Common myeloid progenitor, CD34-positive (primary cell): ENCODE results near the gene TCL1A.
"Not testable (repeated sequence)": the region's sequence is repeated elsewhere in the genome, so short reads cannot be mapped to it uniquely, and the experiment has no call there.

Experiments
- CTCF ChIA-PET: fragments of 350-600 bp; sonication (Branson Sonifier 250); formaldehyde crosslinking; loops from one replicate; lab custom pipeline; 2021; ENCODE audit warnings: antibody characterized with exemption; lab: Charles Lee
- POLR2A ChIA-PET: fragments of 350-600 bp; sonication (Branson Sonifier 250); formaldehyde crosslinking; loops from one replicate; lab custom pipeline; 2021; ENCODE audit warnings: antibody characterized with exemption; lab: Charles Lee
- DNase-seq, 3 donors: peaks; one replicate each; pipeline versions ENCODE4 v3.0.0 to v3.0.0-alpha.2; 2013
- H3K27ac ChIP-seq, 2 experiments: 1 replicate in 1 of 2; 2 replicates in 1 of 2; pipeline ENCODE4 v1.7.0; 2013; ENCODE audit warnings: inconsistent platforms in 2 of 2, low read length in 2 of 2, mild to moderate bottlenecking in 2 of 2, low read depth in 1 of 2, moderate library complexity in 1 of 2; ENCODE audit not compliant: severe bottlenecking in 2 of 2, insufficient read depth in 1 of 2, poor library complexity in 1 of 2
- H3K27me3 ChIP-seq, 5 experiments: replicated peaks in 2 of 5; 1 replicate in 3 of 5; 2 replicates in 2 of 5; pipeline versions ENCODE4 v1.6.1 to v1.7.0; 2013; ENCODE audit warnings: low read length in 4 of 5, mild to moderate bottlenecking in 2 of 5, moderate library complexity in 2 of 5, inconsistent platforms in 1 of 5; ENCODE audit not compliant: insufficient read depth in 5 of 5, control insufficient read depth in 4 of 5
- H3K36me3 ChIP-seq, 4 experiments: 1 replicate in 2 of 4; 2 replicates in 2 of 4; pipeline versions ENCODE4 v1.6.1 to v1.7.0; 2013; ENCODE audit warnings: low read length in 3 of 4, control low read depth in 1 of 4, mild to moderate bottlenecking in 1 of 4; ENCODE audit not compliant: control insufficient read depth in 4 of 4, insufficient read depth in 4 of 4
- H3K4me1 ChIP-seq, 4 experiments: 1 replicate in 3 of 4; 2 replicates in 1 of 4; pipeline versions ENCODE4 v1.6.1 to v1.7.1; 2013; ENCODE audit warnings: low read length in 3 of 4, mild to moderate bottlenecking in 3 of 4, control low read depth in 1 of 4, inconsistent platforms in 1 of 4, moderate library complexity in 1 of 4; ENCODE audit not compliant: control insufficient read depth in 4 of 4, insufficient read depth in 4 of 4; ENCODE audit errors: control extremely low read depth in 1 of 4
- H3K4me3 ChIP-seq, 7 experiments: 1 replicate in 4 of 7; 2 replicates in 3 of 7; pipeline versions ENCODE4 v1.5.1 to v1.7.0; 2013; ENCODE audit warnings: mild to moderate bottlenecking in 7 of 7, low read length in 6 of 7, moderate library complexity in 6 of 7, inconsistent platforms in 2 of 7, low read depth in 2 of 7, control low read depth in 1 of 7; ENCODE audit not compliant: insufficient read depth in 4 of 7, control insufficient read depth in 1 of 7; ENCODE audit errors: extremely low read depth in 1 of 7
- H3K9me3 ChIP-seq, 5 experiments: 1 replicate in 4 of 5; 2 replicates in 1 of 5; pipeline versions ENCODE4 v1.6.1 to v1.7.1; 2013; ENCODE audit warnings: low read length in 4 of 5, mild to moderate bottlenecking in 2 of 5, inconsistent platforms in 1 of 5, low read depth in 1 of 5, moderate library complexity in 1 of 5; ENCODE audit not compliant: control insufficient read depth in 4 of 5, insufficient read depth in 2 of 5; ENCODE audit errors: control extremely low read depth in 1 of 5
- WGBS: methylation state at CpG from one replicate; pipeline ENCODE4 v1.1.5; 2013; ENCODE audit not compliant: insufficient coverage; 5-methylcytosine and 5-hydroxymethylcytosine counted together

TCL1A gene

DNA sequence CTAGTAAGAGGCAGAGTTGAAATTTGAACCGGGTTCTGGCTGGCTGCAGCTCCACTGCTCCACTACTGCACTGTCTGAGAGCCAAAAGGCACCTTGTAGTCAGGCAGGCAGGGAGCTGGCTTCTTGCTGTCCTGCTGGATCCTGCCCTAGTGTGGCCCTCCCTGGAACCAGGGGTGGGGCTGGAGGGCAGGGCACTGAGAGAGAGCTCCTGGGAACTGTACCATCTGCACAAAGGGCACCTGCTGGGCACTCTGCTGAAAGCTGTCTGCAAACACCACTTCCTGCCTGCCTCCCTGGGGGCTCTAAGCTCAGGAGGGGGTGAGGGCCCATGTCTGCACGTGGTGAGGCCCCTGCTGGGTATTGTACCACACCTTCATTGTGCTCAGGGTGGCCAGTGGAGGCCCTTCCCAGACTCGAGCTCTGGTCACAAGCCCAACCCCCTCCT lies 46.7 kb downstream of the TCL1A start:
- Histone ChIP-seq H3K27me3 (peaks cover 0 to 6% (median 0%) of the 10 kb centered on the region in 5 experiments), H3K4me3 (no peak overlapping the region), H3K9me3 (no peaks in the 10 kb centered on the region), H3K36me3 (no peaks in the 10 kb centered on the region), H3K27ac (no peak overlapping the region), H3K4me1 (peaks cover 0 to 4% (median 0%) of the 10 kb centered on the region in 4 experiments)
- WGBS: 68% methylated on average over 3 of the region's 3 CpGs
- ChIA-PET CTCF (no interaction called here), POLR2A (interaction anchor here (0.6 kb wide), 1 partner anchor 460 kb away, joined by 3 read pairs; no protein-coding TSS in a partner anchor)
- no peak for DNase-seq

DNA sequence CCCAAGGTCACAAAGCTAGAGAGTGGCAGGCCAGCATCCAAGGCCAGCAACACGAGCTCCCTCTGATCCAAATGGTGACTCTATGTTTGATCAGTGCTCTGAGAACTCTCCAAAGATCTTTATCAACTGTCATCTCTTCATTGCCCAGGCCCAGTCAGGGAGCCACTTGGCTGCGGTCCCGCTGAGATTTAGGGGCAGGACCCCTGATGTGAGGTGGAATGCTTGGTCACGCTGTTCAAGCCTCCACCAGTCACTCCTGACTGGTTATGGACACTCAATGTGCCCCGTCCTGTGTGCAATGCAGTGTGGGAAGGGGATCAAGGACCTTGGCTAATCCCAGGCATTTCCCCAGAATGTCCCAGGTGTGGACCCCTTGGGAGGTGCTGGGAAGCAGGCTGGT lies 47.5 kb downstream of the TCL1A start:
- H3K4me3 ChIP-seq: no peak overlapping the region
- DNase-seq: no peak
- ChIA-PET POLR2A (interaction anchor here (0.6 kb wide), 1 partner anchor 459 kb away, joined by 3 read pairs; no protein-coding TSS in a partner anchor), CTCF (interaction anchor here (0.9 kb wide), 1 partner anchor 14 kb away, joined by 3 read pairs; no protein-coding TSS in a partner anchor)
- no peaks in the 10 kb centered on the region for H3K9me3 ChIP-seq
- no peaks in the 10 kb centered on the region for H3K36me3 ChIP-seq
- peaks cover 0 to 4% (median 0%) of the 10 kb centered on the region in 4 experiments for H3K4me1 ChIP-seq
- H3K27ac ChIP-seq: no peak overlapping the region
- H3K27me3 ChIP-seq: peaks cover 0 to 6% (median 0%) of the 10 kb centered on the region in 5 experiments
- 100% methylated on average over 2 of the region's 5 CpGs for WGBS

DNA sequence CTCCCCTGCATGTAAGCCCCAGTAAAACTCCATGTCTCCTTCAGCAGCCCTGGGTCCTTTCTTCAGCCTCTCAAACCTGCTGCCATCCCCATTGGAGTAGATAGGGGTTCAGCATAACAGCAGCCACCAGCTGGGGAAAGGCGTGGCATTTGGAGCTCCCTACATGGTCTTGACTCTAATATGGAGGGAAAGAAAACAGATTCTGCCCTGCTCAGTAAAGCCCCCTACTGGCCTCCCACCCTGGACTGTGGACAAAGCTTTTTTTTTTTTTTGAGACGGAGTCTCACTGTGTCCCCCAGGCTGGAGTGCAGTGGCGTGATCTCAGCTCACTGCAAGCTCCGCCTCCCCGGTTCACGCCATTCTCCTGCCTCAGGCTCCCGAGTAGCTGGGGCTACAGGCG lies 48.4 kb downstream of the TCL1A start:
- peaks cover 0 to 10% (median 0%) of the 10 kb centered on the region in 5 experiments for H3K27me3 ChIP-seq
- CTCF ChIA-PET: interaction anchor here (0.5 kb wide), 1 partner anchor 40 kb away, joined by 6 read pairs; no protein-coding TSS in a partner anchor
- 89% methylated on average over 6 of the region's 8 CpGs for WGBS
- H3K4me3 ChIP-seq, H3K27ac ChIP-seq, H3K4me1 ChIP-seq, H3K9me3 ChIP-seq, DNase-seq, H3K36me3 ChIP-seq, POLR2A ChIA-PET: not testable (repeated sequence)

DNA sequence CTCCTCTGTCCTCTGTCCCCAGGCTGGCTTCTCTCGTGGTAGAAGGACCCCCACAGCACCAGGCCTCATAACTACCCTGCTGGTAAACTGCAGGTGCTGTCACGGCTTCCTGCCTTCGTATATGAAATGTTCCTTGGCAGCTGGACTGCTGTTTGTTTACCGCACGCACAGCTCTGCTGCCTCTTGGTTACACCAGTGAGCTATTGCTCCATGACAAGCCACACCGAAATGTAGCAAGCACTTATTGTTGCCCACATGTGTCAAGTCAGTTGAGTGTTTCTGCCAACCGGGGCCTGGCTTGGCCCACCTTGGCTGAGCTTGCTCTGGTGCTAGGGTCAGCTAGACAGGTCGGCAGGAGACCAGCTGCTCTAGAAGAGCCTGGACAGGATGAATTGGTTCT lies 49.4 kb downstream of the TCL1A start:
- 91% methylated on average over 8 of the region's 8 CpGs for WGBS
- Histone ChIP-seq H3K4me3 (no peak overlapping the region), H3K9me3 (no peaks in the 10 kb centered on the region), H3K27me3 (peaks cover 0 to 9% (median 2%) of the 10 kb centered on the region in 5 experiments), H3K4me1 (peaks cover 0 to 4% (median 0%) of the 10 kb centered on the region in 4 experiments), H3K27ac (no peak overlapping the region), H3K36me3 (no peaks in the 10 kb centered on the region)
- CTCF ChIA-PET: interaction anchor here (0.7 to 1.3 kb wide), 3 partner anchors 20 to 102 kb away, joined by 3 read pairs; no protein-coding TSS in a partner anchor
- POLR2A ChIA-PET: no interaction called here
- DNase-seq: peak in 1 of 3 donors; percentile 24

DNA sequence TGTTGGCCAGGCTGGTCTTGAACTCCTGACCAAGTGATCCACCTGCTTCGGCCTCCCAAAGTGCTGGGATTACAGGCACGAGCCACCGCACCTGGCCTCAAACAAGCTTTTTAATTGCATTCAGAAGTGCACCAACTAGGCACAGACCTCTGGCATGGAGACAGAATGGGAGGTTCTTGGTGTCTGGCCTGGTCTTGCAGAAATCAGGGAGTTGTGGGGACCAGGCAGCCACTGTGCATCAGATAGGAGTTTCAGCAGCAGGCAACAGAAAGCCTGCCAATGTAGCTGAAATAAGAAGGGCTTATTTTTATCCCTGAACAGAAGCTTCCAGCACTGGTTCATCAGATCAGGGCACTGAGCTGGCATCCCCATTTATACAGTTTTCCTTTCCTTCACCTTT lies 49.9 kb downstream of the TCL1A start:
- WGBS: 96% methylated on average over 3 of the region's 3 CpGs
- POLR2A ChIA-PET: no interaction called here

DNA sequence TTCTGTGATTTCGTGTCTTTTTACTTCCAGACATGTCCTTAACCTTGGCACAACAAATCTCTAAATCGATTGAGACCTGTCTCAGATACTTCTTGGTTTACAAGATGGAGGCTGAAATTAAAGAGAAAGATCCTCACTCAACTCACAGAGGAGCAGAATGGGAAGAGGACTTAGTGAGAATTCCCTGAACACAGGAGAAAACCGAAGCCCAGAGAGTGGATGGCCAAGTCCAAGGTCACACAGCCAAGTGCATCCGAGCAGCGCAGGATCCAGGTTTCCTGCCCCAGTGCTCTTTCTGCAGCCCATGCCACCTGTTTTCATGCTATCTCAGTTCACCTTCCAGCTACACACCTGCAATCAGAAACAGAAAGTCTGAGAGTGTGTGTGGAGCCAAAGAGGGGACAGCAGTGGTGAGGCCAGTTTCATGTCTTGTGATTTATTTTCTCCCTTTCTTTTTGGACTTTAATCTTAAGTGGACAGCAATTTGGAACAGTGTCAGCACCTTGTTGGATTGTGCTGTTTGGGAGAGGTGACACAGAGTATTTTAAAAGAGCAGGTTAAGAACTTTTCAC lies 50.6 kb downstream of the TCL1A start:
- 100% methylated on average over 3 of the region's 5 CpGs for WGBS
- Histone ChIP-seq H3K4me3 (peak overlapping the region in 1 of 7 experiments; percentile 48), H3K4me1 (peaks cover 0 to 4% (median 0%) of the 10 kb centered on the region in 4 experiments), H3K27ac (no peak overlapping the region), H3K36me3 (no peaks in the 10 kb centered on the region), H3K9me3 (no peaks in the 10 kb centered on the region), H3K27me3 (peaks cover 0 to 9% (median 4%) of the 10 kb centered on the region in 5 experiments)
- POLR2A ChIA-PET: no interaction called here
- CTCF ChIA-PET: no interaction called here
- no peak for DNase-seq

More for the DNA sequence above, 49.9 kb downstream of the TCL1A start:
- peaks cover 0 to 4% (median 0%) of the 10 kb centered on the region in 4 experiments for H3K4me1 ChIP-seq
- H3K36me3 ChIP-seq: no peaks in the 10 kb centered on the region
- CTCF ChIA-PET: interaction anchor here (1.2 to 1.3 kb wide), 2 partner anchors 23 to 102 kb away, joined by 3 read pairs; no protein-coding TSS in a partner anchor
- peaks cover 0 to 9% (median 2%) of the 10 kb centered on the region in 5 experiments for H3K27me3 ChIP-seq
- H3K4me3 ChIP-seq: no peak overlapping the region
- no peaks in the 10 kb centered on the region for H3K9me3 ChIP-seq
- no peak for DNase-seq
- H3K27ac ChIP-seq: no peak overlapping the region
